Skin of body (tissue), 3 donors: ENCODE results near the gene RRP12. TPM values are rescaled to one million over a fixed set of nuclear protein-coding genes. Genes with fewer than 3 reads are reported as not detected.

Experiments used
- DNase-seq: peaks from one replicate; lab custom pipeline; 2025; lab: John Stamatoyannopoulos, UW
- small RNA-seq: library from RNA; depleted of rRNA; stranded (forward); fragments of <200 nt; gene quantifications from one replicate; pipeline ENCODE3, GENCODE V24; 2014; ENCODE audit warnings: low replicate concordance
- total RNA-seq: library from RNA; depleted of rRNA; stranded (reverse); fragments of >200 nt; gene quantifications from one replicate; pipeline ENCODE4 v1.2.3, GENCODE V29; 2014

RRP12 gene
- total RNA-seq, 1 donor from 2014 or later: 14.3 TPM

- no peak for DNase-seq
Observed at GRCh38 chr10:97314671-97315070, 86.5 kb downstream of the RRP12 start.

- DNase-seq: no peak
Observed at GRCh38 chr10:97312897-97313296, 88.2 kb downstream of the RRP12 start.

GRCh38 chr10:97311111-97311626 lies 90.0 kb downstream of the RRP12 start:
- peak; percentile 25 for DNase-seq

- no peak for DNase-seq
Observed at GRCh38 chr10:97307866-97308780, 93.0 kb downstream of the RRP12 start.

GRCh38 chr10:97307441-97307840 lies 93.7 kb downstream of the RRP12 start:
- no peak for DNase-seq

Small RNA genes lying within 50 kb of the gene (small RNA-seq; reads per million reads assigned to genes)
- gene RF00019: not detected

Other genes starting within 250 kb of the RRP12 start
- gene SLIT1, start 215.4 kb downstream of the RRP12 start, total RNA-seq: 0.59 TPM
- 16.0 TPM for gene ARHGAP19, start 108.7 kb downstream of the RRP12 start, total RNA-seq
- 1.1 TPM for gene FRAT1, start 82.1 kb downstream of the RRP12 start, total RNA-seq
- 10.7 TPM for gene FRAT2, start 66.6 kb downstream of the RRP12 start, total RNA-seq
- gene PGAM1, start 24.9 kb upstream of the RRP12 start, total RNA-seq: 94.6 TPM
- gene EXOSC1, start 44.7 kb upstream of the RRP12 start, total RNA-seq: 21.0 TPM
- 20.7 TPM for gene ZDHHC16, start 44.8 kb upstream of the RRP12 start, total RNA-seq
- gene MMS19, start 97.1 kb upstream of the RRP12 start, total RNA-seq: 48.7 TPM
- 5.6 TPM for gene UBTD1, start 97.6 kb upstream of the RRP12 start, total RNA-seq
- gene ANKRD2, start 171.4 kb upstream of the RRP12 start, total RNA-seq: 6.4 TPM
- 0.99 TPM for gene HOGA1, start 183.0 kb upstream of the RRP12 start, total RNA-seq
- 0.20 TPM for gene C10orf62, start 188.4 kb upstream of the RRP12 start, total RNA-seq
- gene MORN4, start 232.2 kb upstream of the RRP12 start, total RNA-seq: 5.4 TPM
- gene PI4K2A, start 239.3 kb upstream of the RRP12 start, total RNA-seq: 7.7 TPM